Mesothelial cell of epicardium (in vitro differentiated cells): ENCODE results near the gene PTPRN2. TPM values are rescaled to one million over a fixed set of nuclear protein-coding genes. Genes with fewer than 3 reads are reported as not detected.

Source experiments
- DNase-seq, 2 experiments: peaks; one replicate each; pipeline ENCODE4 v3.0.0; 2021; ENCODE audit warnings: low spot score in 2 of 2; ENCODE audit not compliant: unreplicated experiment in 2 of 2
- H3K27ac Mint-ChIP-seq: 2 replicates; pipeline ENCODE4 v1.8.0; 2021; ENCODE audit warnings: mixed read lengths
- H3K27me3 Mint-ChIP-seq: 2 replicates; pipeline ENCODE4 v1.8.0; 2021; ENCODE audit warnings: low read depth, mixed read lengths
- H3K36me3 Mint-ChIP-seq: 2 replicates; pipeline ENCODE4 v1.8.0; 2021; ENCODE audit warnings: mixed read lengths
- H3K4me1 Mint-ChIP-seq: 2 replicates; pipeline ENCODE4 v1.8.0; 2021; ENCODE audit warnings: mixed read lengths
- H3K4me3 Mint-ChIP-seq: 2 replicates; pipeline ENCODE4 v1.8.0; 2021; ENCODE audit warnings: mild to moderate bottlenecking, moderate library complexity, mixed read lengths
- H3K9me3 Mint-ChIP-seq: 2 replicates; pipeline ENCODE4 v1.8.0; 2021; ENCODE audit warnings: mixed read lengths
- total RNA-seq: library from RNA; stranded (reverse); gene quantifications from 3 replicates; pipeline ENCODE4 v1.2.1, GENCODE V29; 2021
- TF ChIP-seq, protein P1 (sequence below): fragments of 200-600 bp; sonication (generic); IDR thresholded peaks from one replicate; pipeline ENCODE4 v1.5.0; 2021; ENCODE audit warnings: antibody characterized with exemption; ENCODE audit not compliant: unreplicated experiment

Gene PTPRN2
- total RNA-seq, 1 donor from 2014 or later, result 2.2 TPM

DNA sequence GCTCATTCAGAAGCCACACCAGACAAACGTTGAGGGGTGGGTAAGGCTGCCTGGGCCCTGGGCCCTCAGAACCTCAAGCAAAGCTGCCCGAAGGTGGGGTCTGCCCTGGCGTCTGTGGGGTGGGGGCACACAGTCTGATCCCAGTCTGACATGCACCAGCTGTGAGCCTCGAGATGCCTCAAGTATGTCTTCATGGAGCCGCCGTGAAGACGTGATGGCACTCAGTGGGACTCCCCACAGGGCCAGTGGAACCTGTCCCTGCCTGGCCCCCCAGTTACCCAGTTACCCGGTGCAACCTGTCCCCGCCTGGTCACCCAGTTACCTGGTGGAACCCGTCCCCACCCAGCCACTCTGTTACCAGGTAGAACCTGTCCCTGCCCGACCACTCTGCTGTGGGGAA lies 351.2 kb downstream of the PTPRN2 start:
- H3K4me1 Mint-ChIP-seq, result no peaks in the 10 kb centered on the region
- no peak overlapping the region for H3K4me3 Mint-ChIP-seq
- no peak overlapping the region for H3K27ac Mint-ChIP-seq
- DNase-seq, result no peak
- TF ChIP-seq, protein P1, sequence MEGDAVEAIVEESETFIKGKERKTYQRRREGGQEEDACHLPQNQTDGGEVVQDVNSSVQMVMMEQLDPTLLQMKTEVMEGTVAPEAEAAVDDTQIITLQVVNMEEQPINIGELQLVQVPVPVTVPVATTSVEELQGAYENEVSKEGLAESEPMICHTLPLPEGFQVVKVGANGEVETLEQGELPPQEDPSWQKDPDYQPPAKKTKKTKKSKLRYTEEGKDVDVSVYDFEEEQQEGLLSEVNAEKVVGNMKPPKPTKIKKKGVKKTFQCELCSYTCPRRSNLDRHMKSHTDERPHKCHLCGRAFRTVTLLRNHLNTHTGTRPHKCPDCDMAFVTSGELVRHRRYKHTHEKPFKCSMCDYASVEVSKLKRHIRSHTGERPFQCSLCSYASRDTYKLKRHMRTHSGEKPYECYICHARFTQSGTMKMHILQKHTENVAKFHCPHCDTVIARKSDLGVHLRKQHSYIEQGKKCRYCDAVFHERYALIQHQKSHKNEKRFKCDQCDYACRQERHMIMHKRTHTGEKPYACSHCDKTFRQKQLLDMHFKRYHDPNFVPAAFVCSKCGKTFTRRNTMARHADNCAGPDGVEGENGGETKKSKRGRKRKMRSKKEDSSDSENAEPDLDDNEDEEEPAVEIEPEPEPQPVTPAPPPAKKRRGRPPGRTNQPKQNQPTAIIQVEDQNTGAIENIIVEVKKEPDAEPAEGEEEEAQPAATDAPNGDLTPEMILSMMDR, result no peak
- H3K36me3 Mint-ChIP-seq, result no peaks in the 10 kb centered on the region
- peaks cover 48% of the 10 kb centered on the region for H3K9me3 Mint-ChIP-seq
- H3K27me3 Mint-ChIP-seq, result no peaks in the 10 kb centered on the region

DNA sequence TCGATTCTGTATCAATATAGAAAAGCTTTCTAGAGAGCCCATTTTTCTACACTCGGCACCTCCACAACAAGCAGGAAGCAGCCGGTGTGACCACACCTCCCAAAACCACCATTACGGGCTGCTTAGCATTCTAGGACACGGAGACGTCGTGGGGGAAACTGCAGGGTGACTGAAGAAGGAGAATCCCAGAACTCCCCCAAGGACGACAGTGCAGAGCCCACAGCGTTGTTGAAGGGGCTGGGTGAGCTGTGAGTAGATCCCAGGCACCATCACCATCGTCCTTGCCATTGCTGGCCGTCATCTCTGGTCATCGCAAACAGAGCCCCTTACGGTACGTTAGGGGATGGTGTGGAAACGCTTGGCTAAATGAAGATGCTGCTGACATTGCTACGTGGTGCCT lies 351.8 kb downstream of the PTPRN2 start:
- H3K27ac Mint-ChIP-seq, result no peak overlapping the region
- H3K9me3 Mint-ChIP-seq, result peaks cover 53% of the 10 kb centered on the region
- no peaks in the 10 kb centered on the region for H3K27me3 Mint-ChIP-seq
- TF ChIP-seq, protein P1, result no peak
- no peaks in the 10 kb centered on the region for H3K4me1 Mint-ChIP-seq
- no peaks in the 10 kb centered on the region for H3K36me3 Mint-ChIP-seq
- H3K4me3 Mint-ChIP-seq, result no peak overlapping the region
- no peak for DNase-seq

DNA sequence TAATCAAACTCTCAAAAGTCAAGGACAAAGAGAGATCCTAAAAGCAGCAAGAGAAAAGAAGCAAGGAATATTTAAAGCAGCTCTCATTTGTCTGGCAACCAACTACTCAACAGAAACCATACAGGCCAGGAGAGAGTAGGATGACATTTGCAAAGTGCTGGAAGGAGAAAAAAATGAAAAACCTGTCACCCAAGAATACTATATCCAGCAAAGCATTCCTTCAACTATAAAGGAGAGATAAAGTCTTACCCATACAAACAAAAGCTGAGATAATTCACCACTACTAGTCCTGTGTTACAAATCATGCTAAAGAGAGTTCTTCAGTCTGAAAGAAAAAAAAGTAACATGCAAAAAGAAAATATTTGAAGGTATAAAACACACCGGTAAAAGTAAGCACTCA lies 357.7 kb downstream of the PTPRN2 start:
- TF ChIP-seq, protein P1, result no peak
- H3K4me1 Mint-ChIP-seq, result no peaks in the 10 kb centered on the region
- peaks cover 80% of the 10 kb centered on the region for H3K9me3 Mint-ChIP-seq
- no peak overlapping the region for H3K4me3 Mint-ChIP-seq
- no peak overlapping the region for H3K27ac Mint-ChIP-seq
- H3K36me3 Mint-ChIP-seq, result no peaks in the 10 kb centered on the region
- DNase-seq, result no peak
- H3K27me3 Mint-ChIP-seq, result no peaks in the 10 kb centered on the region

DNA sequence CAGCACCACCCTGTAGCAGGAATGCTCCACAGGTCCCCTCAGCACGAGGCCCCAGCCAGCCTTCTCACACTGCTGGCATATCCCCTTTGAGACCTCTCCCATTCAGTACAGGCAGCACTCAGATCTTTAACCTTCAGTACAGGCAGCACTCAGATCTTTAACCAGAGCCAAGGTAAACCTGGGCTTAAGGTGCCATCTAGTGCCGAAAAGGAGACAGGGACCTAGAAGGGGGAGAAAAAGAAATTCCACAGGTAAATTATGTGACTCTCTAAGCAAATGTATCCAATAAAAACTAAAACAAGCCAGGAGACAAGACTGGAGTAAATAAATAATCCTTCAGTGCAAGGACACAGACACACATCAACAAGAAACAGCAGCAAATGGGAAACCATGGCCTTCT lies 358.6 kb downstream of the PTPRN2 start:
- Mint-ChIP-seq H3K4me3 (no peak overlapping the region), H3K4me1 (no peaks in the 10 kb centered on the region), H3K27me3 (no peaks in the 10 kb centered on the region), H3K27ac (no peak overlapping the region), H3K36me3 (no peaks in the 10 kb centered on the region), H3K9me3 (peaks cover 76% of the 10 kb centered on the region)
- TF ChIP-seq, protein P1, result no peak
- DNase-seq, result no peak

DNA sequence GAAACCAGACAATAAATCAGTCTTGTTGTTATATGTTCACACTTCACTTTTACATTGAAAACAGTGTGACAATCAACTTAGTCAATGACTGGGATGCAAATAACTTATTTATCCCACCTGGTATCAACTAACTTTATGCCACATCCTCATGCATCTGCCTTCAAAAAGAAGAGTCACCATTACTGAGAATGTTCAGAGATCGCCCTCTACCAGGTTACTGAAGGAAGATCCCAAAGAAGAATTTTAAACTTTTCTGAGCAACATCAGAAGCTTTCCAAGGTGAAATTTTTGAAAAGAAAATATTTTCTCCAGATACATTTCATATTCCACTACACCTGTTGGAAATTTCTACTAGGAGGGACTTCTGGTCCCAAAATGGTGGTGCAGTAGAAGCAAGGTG lies 359.5 kb downstream of the PTPRN2 start:
- Mint-ChIP-seq H3K9me3 (peaks cover 75% of the 10 kb centered on the region), H3K4me1 (no peaks in the 10 kb centered on the region), H3K36me3 (no peaks in the 10 kb centered on the region), H3K4me3 (no peak overlapping the region), H3K27ac (no peak overlapping the region), H3K27me3 (no peaks in the 10 kb centered on the region)
- DNase-seq, result no peak
- TF ChIP-seq, protein P1, result no peak
